Testis (tissue), 2 donors: ENCODE results near the gene NES.

Source experiments
- CTCF ChIP-seq, 3 experiments: fragments of 450-650 bp in 2 of 3; fragments of 200-600 bp in 1 of 3; sonication (generic) in 1 of 3; IDR thresholded peaks; one replicate each; pipeline ENCODE4 v1.5.1; 2016 to 2019; ENCODE audit warnings: antibody characterized with exemption in 3 of 3, mild to moderate bottlenecking in 2 of 3, moderate library complexity in 1 of 3
- POLR2A ChIP-seq: fragments of 450-650 bp; IDR thresholded peaks from one replicate; pipeline ENCODE4 v1.6.1; 2017; ENCODE audit warnings: antibody characterized with exemption, mild to moderate bottlenecking, moderate library complexity

- TF ChIP-seq POLR2A (no peak), CTCF (IDR thresholded peaks at IDR 0.05) (no peak)
Observed at GRCh38 chr1:156639601-156640101, 37.6 kb downstream of the NES start.
